ENCODE data around the gene TASL.
A peak's percentile ranks its signal among the peaks of the same experiment; 100 is the strongest.
"Not testable (repeated sequence)": the region's sequence is repeated elsewhere in the genome, so short reads cannot be mapped to it uniquely, and the experiment has no call there.

Gene TASL, protein sequence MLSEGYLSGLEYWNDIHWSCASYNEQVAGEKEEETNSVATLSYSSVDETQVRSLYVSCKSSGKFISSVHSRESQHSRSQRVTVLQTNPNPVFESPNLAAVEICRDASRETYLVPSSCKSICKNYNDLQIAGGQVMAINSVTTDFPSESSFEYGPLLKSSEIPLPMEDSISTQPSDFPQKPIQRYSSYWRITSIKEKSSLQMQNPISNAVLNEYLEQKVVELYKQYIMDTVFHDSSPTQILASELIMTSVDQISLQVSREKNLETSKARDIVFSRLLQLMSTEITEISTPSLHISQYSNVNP

DNA sequence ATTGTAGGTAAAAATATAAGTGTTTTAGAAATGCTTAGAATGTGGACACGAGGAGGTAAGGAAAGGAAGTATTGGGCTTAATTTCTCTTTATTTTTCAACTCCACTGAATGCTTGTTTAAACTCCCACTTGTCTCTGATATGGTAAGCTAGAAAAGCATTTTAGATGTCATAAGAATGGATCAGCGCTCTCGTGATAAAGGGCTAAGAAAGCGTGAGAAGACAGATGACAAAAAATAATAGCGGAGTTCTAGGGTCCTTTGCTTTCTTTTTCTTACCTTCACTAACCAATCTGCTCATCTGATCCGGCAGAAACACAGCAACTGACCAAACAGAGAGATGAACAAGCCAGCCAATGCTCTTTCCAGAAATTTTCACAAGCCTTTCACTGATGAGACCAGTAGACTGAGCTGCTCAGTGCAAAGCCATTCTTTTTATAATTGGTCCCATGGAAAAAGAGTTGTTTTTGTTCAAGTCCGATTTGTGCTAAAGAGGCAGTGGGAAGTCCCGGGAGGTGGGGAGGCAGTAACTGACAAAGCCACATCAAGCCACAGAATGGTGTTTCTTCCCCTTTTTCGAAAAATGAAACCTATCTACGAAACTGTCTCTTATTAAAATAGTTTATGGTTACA lies at the start of gene TASL:
TASL (minus strand) TSS at position 405 of the 630 bp plus-strand sequence. CDS start 17,411 bp downstream, outside the sequence.
- peak; percentile 0 for DNase-seq (ENCODE audit: low read depth)

DNA sequence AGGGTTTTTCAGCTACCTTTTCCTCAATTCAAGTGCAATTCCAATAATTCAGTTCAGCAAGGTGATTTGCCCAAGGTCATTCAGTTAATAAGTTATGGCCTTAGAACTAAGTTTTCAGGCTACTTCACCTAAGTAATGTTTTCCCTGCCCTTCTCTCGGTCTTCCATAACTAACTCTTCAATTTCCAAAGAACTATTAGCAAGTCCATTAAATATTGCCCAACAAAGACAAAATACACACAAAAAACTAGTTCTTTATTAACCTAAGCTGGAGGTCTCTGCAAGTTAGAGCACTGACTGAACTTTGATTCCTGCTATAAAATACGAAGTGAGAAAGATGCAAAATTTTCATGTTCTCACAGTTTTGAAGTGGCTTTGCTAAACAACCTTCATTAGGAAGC lies 48.8 kb upstream of the TASL start:
- no peak for DNase-seq (ENCODE audit: low read depth)

DNA sequence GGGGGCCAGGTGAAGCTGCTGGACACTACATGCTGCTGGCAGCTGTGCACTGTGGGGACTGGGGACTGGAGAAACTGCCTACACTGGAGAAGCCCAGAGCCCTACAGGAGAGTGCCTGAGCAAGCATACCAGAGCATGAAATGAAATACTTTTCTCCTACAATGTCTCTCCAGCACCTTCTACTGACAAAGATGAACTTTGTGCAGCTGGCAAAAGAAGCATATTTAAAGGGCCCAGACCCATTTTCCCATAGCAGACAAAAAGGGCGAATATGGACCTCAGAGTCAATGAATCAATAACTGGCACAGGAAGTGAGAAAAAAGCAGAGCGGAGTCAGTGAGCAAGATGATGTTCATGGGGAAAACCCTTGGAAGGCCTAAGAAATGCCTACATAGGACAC lies 44.8 kb upstream of the TASL start:
- no peak for DNase-seq (ENCODE audit: low read depth)

- DNase-seq (ENCODE audit: low read depth) = no peak
Measured at GRCh38 chrX:30620980-30621618, 43.5 kb upstream of the TASL start.

- DNase-seq (ENCODE audit: low read depth) = no peak
Measured at GRCh38 chrX:30620125-30620524, 42.6 kb upstream of the TASL start.

- DNase-seq (ENCODE audit: low read depth) = no peak
Measured at GRCh38 chrX:30618160-30618765, 40.7 kb upstream of the TASL start.

DNA sequence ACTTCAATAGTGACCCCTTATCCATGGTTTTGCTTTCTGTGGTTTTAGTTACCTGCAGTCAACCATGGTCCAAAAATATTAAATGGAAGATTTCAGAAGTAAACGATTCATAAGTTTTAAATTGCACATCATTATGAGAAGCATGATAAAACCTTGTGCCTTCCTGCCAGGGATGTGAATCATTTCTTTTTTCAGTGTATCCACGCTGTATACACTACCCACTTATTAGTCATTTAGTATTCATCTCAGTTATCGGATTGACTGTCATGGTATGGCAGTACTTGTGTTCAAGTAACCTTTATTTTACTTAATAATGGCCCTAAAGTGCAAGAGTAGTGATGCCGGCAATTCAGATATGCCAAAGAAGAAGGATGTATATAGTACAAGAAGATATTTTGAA lies 37.7 kb upstream of the TASL start:
- no peak for DNase-seq (ENCODE audit: low read depth)

- no peak for DNase-seq (ENCODE audit: low read depth)
Measured at GRCh38 chrX:30613721-30614120, 36.2 kb upstream of the TASL start.

DNA sequence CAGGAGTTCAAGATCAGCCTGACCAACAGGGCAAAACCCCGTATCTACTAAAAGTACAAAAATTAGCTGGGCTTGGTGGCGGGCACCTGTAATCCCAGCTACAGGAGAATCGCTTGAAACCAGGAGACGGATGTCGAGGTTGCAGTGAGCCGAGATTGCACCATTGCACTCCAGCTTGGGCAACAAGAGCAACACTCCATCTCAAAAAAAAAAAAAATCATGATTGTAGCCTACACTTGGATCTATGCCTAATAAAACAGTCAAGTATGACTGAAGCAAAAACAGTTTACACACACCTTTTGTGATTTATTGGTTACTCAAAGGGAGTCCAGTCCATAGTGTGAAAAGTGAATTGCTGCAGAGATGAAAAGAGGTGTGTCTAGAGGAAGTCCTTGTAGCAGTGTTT lies 34.7 kb upstream of the TASL start:
- DNase-seq (ENCODE audit: low read depth) = no peak

DNA sequence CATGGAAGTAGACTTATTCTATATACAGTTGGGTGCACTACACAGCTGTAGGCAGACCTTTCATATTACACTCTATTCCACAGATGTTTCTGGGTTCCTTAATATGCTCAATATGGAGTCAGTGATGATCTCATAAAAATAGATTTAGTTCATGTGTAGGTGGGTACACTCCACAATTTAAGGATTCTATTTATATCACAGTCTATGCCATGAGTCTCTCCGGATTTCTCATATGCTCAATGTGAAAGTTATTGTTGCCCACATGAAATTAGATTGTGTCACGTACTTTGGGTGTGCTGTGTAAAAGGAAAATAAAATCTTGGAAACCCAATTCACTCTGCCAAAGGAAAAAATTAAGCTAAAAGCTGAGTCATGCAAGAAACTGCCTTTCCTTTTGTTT lies 32.5 kb upstream of the TASL start:
- DNase-seq (ENCODE audit: low read depth) = no peak

GRCh38 chrX:30607155-30607554 lies 29.6 kb upstream of the TASL start:
- no peak for DNase-seq (ENCODE audit: low read depth)

GRCh38 chrX:30600269-30601176 lies 23.0 kb upstream of the TASL start:
- not testable (repeated sequence) for DNase-seq (ENCODE audit: low read depth)

GRCh38 chrX:30597216-30598012 lies 19.8 kb upstream of the TASL start:
- DNase-seq (ENCODE audit: low read depth) = no peak

DNA sequence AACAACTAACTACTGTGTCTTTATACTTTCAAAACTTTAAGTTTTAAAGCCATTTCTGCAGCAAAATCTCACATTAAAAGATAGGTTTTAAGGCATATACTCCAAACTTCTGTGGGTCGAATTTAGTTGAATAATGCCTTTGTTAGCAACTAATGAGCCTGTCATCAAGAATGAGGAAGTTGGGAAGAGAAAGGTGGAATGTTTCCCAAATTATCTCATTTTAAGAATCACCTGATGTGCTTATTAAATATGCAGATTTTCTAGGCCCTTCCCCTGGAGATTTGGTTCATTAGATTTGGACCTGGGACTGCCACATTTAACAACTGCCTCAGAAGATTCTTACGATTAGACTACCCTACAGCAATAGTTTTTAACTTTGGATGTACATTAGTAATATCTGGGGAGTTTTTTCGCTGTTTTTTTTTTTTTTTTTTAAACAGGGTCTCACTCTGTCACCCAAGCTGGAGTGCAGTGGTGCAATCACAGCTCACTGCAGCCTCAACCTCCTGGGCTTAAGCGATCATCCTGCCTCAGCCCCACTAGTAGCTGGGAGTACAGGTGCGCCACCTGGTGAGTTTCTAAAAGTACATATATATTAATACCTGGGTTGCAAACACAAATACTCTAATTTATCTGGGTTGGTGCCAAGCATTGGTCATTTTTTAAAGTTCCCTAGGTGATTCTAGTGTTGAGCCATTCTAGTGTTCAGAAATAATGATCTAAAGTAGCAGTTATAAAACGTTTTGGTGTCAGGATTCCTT lies 16.1 kb upstream of the TASL start:
- DNase-seq (ENCODE audit: low read depth) = peak; percentile 4

GRCh38 chrX:30592831-30593230 lies 15.3 kb upstream of the TASL start:
- no peak for DNase-seq (ENCODE audit: low read depth)

DNA sequence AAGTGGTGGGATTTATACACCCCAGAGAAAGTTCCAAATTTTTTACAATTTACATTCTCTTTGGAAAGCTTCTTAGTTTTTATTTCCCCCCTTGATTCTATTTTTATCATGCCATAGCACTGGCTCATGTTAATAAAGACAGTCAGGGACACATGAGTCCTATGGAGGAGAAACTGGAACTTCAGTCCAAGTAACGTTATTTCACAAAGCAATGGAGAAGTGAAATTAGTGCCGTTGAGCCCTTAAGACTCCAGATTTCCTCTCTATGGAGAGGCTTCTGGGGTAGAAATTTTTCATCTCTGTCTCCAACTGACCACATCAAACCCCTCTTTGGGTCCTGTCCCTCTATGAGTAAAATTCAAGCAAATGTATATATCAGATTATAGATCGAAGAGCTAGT lies 12.8 kb upstream of the TASL start:
- no peak for DNase-seq (ENCODE audit: low read depth)

DNA sequence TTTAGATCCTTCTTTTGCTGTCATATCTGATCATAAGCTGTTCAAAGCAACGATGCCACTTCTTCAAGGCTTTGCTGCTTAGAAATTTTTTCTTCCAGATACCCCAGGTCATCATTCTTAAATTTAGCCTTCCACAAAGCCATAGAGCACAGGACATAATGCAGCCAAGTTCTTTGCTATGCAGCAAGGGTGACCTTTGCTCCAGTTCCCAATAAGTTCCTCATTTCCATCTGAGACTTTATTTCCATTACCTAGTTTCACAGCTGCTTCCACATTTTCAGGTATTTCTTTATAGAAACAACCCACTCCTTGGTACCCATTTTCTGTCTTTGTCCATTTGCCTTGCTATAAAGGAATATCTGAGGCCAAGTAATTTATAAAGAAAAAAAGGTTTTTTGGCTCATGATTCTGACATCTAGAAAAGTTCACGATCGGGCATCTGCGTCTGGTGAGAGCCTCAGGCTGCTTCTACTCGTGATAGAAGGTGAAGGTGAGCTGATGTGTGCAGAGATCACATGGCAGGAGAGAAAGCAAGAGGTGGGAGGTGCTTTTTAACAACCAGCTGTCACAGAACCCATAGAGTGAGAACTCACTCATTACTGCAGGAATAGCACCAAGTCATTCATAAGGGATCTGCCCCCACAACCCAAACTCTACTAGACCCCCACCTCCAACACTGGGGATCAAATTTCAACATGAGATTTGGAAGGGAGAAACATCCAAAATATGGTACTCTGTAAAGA lies 11.8 kb upstream of the TASL start:
- no peak for DNase-seq (ENCODE audit: low read depth)

DNA sequence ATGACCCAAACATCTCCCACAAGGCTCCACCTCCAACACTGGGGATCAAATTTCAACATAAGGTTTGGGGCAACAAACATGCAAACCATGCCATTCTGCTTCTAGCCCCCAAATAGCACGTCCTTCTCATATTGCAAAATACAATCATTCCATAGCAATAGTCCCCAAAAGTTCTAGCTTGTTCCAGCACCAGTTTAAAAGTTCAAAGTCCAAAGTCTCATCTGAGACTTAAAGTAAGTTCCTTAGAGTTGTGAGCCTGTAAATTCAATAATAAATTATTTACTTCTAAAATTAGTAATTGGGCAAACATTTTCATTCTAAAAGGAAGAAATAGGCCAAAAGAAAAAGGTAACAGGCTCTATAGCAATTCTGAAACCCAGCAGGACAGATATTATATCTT lies 8.9 kb upstream of the TASL start:
- DNase-seq (ENCODE audit: low read depth) = no peak

DNA sequence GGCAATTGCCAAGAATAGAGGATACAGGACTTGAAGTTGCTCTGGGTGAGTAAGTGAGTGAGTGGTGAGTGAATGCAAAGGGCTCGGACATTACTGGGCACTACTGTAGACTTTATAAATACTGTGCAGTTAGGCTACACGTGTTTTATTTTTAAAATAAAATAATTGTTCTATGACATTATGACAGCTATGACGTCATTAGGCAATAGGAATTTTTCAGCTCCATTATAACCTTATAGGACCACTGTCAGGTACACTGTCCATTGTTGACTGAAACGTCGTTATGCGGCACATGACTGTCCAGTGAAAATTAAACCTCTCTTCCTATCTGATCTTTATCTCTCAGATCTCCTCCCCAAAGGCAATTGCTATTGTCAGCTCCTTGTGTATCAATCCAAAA lies 5.1 kb upstream of the TASL start:
- no peak for DNase-seq (ENCODE audit: low read depth)

DNA sequence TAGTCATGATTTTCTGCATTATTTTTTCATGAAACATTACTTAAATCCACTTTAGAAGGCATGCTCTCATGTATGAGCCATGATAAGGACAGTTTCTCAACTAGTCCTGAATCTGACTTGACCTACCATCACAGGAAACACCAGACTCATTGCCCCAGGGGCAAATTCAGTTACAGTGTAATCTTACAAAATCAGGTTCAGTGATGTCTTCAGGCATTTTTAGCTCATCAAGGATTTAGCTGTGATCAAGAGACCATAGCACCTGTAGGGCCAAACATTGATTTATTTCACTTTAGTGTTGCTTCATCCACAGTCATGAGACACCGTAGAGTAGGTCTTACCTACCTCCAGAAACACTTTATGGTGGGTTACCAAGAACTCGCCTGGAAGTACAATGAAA lies 3.1 kb upstream of the TASL start:
- DNase-seq (ENCODE audit: low read depth) = no peak

All from activated T-cell treated with anti-CD3 and anti-CD28 coated beads for 1 hour (primary cell).